HuH-7 (cell line): ENCODE results near the gene LHCGR.

Source experiments
- DNase-seq: peaks from one replicate; pipeline ENCODE4 v3.0.0; 2011; ENCODE audit warnings: low spot score

Gene LHCGR

DNA sequence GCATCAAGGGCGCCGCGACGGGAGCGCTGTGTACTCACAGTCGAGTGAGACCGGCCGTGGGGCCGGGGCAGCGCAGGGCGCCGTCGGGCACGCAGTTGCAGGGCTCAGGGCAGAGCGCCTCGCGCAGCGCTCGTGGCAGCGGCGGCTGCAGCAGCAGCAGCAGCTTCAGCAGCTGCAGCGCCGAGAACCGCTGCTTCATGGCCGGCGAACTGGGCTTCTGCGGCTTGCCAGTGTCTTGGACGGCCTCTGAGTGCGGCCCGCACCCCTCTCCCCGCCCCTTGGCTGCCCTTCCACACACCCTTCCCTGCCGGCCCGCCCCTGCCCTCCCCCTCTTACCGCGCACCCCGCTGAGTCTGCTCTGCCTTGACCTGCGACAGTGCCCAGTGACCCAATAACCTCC, at the start of gene LHCGR:
TSS of gene LHCGR (minus strand) at position 252 of the 400 bp plus-strand sequence. CDS start at position 199, 53 bp downstream.
- DNase-seq: no peak

DNA sequence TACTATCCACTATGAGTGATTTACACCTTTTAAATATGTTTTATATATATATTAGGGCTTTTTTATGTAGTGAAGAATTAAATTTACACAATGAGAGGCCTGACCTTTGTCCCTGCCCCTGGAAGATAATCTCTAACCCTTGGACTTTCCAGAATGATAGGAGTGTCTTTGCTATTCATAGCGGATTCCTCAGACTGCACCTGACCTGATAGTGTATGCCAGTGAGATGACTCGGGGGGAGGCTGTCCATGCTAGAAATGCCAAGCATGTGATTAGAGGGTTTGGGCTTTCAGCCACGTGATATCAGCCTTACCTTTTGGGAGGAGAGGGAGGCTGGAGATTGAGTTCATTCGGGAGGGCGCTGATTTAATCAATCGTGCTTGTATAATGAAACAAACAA, 44.1 kb upstream of the LHCGR start:
- DNase-seq: no peak

DNA sequence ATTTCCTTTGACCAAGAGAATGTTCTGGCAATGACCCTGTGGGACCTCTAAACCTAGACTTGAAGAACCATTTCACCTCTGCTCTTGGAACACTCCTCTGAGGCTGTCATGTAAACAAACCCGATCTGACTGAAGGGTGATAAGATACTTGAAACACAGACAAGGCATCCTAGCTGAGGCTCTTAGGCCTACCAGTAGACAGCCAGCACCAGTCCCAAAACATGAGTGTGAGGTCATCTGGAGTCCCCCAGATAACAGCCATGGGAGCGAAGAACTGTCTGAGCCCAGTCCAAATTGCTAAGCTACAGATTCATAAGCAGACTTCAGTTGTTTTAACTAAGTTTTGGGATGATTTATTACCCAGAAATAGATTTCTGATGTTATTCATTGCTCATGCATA, 39.5 kb upstream of the LHCGR start:
- DNase-seq: no peak

DNA sequence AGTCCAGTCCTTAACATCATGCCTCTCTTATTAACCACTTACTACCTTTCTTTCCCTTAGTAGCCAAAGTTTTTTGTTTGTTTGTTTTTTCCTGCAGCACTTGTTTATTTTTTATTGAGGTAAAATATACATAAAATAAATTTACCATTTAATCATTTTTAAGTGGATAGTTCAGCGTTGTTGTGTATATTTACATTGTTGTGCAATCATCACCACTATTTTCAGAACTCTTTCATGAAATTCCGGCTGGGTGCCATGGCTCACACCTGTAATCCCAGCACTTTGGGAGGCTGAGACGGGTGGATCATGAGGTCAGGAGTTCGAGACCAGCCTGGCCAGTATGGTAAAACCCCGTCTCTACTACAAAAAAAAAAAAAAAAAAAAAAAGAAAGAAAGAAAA, 38.1 kb upstream of the LHCGR start:
- no peak for DNase-seq

DNA sequence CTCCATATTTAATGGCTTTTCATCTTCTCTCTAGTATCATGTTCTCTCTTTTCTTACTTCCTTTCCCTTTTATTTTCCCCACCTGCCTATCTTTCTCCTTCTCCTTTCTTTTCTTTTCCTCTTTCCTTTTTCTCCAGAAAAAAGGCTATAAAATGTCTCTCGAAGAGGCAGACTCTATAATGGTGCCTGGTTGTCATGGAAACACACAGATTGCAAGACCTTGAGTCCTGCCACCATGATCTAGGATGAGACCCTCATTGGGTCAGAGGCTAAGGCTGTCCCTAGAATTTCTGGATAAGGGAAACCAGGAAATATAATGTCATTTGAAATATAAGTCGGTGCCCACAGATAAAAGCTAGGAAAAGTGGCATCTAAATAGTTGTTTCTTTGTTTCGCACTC, 36.5 kb upstream of the LHCGR start:
- DNase-seq: no peak

DNA sequence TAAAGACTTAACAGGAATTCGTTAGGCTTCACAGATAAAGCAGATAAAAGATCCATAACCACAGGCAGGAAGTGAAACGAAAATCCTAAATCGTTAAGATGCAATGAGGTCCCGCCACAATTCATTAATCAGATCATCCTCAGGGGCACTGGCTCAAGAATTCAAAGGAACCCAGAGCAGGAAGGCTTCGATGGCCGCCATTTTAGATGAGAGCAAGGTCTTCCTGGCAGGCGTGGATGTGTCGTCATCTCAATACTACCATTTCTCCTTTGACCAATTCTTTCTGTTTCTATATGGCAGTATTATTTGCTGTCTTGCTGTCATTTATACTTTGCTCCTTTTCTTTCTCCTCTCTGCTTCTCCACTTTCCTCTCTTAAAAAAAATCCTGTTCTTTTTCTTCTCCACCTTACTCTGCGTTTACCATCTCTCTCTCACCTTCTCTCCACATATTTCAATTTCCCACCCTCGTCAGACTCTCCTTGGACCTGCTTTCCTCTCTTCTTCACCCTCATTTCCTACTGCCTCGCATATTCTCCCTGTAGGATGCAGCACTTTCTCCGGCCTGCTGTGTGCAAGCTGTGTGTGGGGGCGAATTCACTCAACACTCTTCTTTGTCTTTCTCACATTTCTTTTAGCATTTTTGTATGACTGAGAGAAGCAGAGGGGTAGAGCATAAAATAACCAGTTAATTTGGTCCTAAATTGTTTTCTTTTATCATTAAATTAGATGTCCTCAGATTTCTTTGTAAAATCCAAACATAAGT, 35.1 kb upstream of the LHCGR start:
- no peak for DNase-seq

DNA sequence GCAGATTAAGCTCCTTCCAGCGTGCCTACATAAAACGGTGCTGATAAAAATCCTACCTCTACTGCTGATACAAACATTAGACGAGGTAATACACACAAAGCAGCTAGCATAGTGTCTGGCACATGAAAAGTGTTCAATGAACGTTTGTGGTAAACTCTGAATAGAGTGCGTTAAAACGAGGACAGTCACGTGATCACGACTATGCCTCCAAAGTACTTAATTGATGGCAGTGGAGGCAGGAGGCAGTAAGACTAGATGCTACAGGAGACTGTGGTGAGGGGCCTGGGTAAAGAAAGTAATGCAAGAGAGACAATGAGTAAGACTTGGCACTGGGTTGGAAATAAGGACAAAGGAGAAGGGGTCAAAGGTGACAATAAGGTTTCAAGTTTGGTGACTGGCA, 32.1 kb upstream of the LHCGR start:
- DNase-seq: no peak

DNA sequence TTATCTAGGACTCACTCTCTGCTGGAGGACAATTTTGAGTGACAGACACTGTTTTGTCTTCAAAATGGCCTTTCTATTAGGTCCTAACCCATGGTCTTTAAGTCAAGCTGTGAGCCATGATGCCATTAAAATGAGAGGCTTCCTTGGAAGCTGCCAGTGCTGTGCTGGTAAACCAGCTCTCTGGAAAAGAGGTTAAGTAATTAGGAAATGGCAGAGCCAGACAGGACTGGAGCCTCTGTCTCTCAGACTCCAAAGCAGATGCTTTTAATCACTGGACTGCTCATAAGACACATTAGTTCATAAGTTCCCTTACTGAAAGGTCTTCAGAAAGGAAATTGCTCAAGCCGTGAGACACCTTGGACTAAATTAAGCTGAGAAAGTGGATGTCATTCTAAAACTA, 25.8 kb upstream of the LHCGR start:
- no peak for DNase-seq

DNA sequence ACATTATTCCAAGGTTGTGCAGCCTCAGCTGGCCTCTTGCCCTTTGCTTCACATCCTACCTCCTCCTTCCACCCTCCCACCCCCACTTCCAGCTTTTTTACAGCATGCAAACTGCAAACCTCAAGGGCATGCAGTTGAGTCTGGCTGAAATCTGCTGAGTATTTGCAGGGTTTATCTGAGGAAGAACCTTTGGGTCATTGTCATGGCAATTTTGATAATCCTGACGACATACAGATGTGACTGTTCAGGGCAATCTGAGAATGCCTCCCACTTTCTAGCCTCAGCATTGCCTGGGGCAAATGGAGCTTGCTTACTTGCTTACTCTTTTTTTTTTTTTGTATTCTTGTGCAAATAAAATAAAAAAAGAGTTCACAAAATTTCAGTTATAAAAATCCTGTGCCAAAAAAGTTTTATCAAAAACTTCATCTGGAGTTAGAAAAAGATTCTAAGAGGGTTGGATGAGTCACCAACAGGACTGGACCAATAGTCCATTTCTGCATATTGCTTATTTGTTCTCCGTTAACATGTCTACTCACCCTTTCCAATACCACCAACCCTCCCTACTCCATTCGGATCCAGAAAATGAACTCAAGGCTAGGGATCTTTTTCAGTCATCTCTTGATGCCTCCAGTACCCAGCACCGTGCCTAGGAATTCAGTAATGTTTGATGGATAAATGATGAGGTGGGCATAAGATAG, 23.6 kb upstream of the LHCGR start:
- no peak for DNase-seq

DNA sequence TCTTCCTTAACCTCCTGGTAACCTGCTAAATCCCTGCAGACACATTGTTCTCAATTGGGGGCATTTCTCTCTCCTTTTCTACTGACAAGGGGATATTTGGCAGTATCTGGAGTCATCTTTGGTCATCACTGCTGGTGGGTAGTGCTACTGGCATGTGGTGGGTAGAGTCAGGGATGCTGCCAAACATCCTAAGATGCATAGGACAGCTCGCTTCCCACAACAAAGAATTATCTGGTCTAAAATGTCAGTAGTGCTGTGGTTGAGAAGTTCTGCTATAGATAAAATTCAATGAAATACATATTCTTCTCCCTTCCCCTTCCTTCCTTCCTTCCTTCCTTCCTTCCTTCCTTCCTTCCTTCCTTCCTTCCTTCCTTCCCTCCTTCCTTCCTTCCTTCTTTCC, 18.7 kb upstream of the LHCGR start:
- DNase-seq: no peak

DNA sequence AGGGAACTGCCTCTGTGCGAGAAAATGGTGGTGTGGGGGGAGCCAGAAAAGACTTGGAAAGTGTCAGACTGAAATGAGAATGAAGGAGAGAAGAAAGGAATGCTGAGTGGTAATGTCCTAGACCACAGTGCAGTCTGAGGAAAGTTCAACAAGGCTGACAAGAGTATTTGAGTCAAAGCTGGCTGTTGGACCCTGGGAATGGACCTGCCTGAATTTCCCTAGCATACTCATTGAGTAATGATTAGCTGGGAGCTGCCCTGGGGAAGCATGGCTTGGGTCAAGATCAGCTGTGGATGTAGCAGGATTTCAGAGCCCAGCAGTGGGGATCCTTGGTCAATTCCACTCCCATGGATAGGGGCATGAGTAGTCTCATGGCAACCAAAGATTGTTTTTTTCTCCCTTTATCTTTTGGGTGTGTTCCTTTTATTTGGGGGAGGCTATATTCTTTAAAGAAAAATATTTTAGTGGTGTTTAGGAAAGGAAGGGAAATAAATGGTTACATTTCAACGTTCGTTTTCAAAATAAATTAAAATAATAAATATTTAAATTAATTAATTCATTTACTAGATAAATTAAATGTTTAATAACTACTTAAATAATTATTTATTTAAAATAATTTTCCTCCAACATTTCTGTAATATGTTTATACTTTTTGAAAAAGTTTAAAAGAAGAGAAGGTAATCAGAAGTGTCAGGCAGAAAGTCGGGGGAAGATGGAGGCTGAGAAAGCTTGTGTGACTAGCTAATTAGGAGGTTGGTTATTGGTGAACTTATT, 15.9 kb upstream of the LHCGR start:
- DNase-seq: no peak

DNA sequence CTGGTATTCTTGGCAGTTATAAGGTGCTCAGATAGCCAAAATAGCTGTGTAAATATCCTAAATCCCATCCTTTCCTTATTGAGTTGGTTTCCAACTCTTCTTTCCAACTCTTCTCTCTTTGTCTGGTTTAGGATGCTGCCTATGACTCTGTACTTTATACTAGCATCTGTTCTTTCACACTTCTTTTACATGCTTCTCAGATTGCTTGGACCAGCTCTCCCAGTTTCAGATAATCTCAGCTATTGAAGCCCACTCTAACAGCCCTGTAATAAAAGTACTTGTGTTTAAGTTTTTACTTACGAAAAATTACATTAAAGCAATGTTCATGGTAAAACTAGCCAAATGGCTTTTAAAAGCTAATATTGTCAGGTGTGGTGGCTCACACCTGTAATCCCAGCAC, 14.7 kb upstream of the LHCGR start:
- no peak for DNase-seq

DNA sequence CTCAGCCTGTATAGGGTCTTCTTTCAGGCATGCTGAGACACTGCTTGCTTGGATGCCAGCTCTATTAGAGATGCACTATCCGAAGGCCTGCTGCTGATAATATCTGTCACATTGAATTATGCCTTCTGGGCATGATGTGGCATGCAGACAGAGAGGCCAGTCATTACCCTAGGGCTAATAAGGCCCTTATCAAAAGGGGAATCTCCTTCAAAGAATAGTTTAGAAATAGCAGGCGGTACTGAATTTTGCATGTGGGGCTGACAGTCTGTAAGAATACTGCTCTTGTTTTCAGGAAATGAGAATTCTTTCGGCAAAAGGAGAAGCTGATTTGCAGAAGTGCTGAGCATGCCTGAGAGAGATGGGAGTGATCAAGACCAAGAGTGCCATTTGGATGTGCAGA, 13.1 kb upstream of the LHCGR start:
- DNase-seq: no peak

DNA sequence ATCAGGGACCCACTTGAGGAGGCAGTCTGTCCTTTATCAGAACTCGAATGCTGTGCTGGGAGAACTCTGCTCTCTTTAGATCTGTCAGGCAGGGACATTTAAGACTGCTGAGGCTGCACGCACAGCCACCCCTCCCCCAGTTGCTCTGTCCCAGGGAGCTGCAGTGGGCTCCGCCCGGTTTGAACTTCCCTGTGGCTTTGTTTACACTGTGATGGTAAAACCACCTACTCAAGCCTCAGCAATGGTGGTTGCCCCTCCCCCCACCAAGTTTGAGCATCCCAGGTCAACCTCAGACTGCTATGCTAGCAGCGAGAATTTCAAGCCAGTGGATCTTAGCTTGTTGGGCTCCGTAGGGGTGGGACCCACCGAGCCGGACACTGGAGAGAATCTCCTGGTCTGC, 11.8 kb upstream of the LHCGR start:
- no peak for DNase-seq

DNA sequence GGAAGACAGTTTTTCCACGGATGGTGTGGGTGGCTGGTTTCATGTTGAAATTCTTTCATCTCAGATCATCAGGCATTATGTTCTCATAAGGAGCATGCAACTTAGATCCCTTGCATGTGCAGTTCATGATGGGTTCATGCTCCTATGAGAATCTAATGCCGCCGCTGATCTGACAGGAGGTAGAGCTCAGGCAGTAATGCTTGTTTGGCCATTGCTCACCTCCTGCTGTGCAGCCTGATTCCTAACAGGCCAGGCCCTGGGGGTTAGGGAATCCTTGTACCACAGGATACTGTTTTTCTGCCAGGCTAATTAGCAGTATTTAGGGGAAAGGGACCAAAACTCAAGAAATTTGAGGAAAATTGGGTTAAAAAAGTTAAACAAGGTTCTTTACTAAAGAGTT, 5.3 kb upstream of the LHCGR start:
- DNase-seq: no peak

DNA sequence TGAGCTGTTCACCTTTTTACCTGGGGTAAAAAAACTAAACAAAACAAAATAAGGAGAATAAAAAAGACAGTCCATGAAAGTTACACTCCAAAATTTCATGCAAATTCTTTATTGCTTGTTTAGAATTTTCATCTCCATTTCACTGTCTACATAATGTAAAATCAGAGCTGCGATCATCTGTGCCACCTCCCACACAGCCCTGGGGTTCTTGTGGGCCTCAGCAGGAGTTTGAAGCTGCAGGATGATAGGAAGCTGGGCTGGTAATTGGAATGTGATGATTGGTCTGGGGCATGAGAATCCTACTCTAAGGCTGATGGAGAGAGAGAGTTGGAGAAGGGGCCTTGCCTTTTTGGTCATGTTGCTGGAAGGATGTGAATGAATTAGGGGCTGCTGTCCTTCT, 4.2 kb upstream of the LHCGR start:
- DNase-seq: no peak

DNA sequence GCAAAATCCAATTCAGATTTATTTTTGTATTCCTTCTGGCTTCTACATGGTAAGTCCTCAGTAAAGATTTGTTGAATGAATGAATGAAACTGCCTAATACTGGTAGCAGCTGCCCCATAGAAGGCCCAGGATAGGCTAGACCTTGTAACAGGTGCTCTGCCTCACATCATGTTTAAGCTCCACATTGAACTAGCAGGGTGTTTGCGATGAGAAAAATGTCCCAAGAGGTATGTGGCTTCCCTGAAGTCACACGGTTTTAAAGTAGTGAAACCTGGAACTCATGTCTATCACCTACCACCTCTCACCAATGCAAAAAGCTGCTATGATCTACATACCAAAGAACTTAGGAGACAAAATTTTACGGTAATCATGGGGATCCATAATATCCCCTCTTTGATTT, 765 bp upstream of the LHCGR start:
- no peak for DNase-seq

DNA sequence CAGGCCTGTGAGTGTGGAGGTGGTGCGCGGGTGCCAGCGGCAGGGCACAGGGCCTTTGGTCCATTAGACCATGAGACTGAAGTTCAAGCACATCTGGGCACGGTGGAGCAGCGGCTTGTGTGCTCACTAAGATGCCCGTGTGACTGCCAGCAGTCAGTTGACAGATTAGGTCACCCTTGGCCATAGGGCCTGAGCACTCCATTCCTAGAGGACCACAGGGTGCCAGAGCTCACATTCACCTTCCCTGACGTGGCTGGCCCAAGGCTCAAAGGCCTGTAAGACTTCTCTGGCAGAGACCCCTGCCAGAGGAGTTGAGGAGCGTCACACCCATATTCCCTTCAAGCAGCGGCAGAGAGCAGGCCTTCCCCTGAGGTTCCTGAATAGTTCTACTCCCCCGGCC, 650 bp downstream of the LHCGR start:
- DNase-seq: no peak

DNA sequence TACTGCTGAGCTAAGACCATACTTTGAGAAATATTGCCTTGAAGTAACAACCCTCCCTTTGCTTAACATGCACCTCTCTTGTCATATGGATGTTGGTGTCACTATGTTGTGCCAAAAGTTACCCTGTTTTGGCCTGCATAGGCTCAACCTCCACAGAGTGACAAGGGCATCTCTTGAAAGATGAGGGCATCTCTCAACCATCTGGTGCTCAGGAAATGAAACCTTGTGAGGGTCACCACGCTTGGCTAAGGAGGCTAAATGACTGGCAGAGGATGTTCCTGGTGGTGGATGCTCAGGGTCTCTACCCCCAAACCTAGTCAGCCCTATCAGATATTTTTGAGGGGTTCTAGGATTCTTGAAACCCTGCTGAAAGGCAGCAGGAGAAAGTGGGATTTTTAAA, 2.3 kb downstream of the LHCGR start:
- DNase-seq: no peak

DNA sequence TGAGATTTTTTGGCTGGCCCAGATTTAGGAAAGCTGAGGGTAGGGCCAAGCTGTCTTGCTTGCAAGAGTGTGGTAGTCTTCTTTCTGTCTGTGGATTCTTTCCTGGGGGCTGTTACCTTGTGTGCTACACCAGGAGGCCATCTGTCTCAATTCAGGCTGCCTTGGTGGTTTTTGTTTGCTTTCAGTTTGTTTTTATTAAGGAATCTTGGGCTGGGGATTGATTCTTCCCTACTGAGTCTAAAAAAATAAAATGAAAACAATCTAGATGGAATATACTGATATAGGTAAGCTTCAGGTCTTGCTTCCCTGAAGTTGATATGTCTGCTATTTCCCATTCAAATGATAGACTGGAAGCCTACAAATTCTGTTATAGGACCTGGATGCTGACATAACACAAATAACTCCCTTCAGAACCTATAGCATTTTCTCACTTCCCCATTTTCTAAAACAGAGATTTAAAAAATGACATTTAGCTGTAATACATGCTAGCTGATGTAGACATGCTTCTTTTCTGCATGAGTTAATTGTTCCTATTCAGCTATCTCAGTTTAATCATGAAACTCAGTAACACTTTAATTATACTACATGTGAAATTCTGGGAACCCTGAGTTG, 5.3 kb downstream of the LHCGR start:
- no peak for DNase-seq

DNA sequence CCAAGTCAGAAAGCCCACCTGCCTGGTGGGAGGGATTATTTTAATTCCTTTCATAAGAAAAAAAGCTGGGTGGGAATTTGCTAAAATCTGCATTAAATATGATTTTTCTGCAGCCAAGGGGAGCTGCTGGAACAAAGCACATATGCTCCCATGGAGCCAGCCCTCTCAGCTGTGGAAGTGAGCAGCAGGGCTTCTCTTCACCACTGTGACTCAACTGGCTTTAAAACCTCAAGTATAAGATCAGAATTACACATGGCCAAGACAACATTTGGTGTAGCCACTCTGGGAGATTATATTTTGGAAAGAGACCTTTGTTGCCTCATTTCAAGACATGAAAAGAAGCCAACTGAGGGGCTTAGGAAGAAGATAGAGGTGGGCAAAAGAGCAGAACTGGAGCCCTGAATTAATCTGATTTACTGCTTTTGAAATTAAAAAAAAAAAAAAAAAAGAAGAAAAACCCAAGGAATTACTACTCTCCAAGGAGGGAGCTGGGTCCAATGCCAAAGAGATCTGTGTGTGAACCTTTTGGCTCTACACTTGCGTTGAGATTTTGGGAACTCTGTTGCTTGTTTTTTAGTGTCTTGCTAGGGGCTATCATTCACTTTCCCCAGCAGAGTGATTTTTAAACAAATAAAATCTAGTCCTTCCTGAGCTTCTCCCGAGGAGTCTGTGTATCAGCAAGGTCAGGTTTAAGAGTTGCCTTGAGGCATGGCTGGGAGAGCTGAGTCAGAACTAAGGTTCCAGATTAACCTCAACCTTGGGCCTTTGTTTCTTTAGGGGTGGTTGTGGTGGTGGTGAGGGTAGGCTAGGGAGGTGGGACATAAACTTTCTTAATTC, 6.0 kb downstream of the LHCGR start:
- DNase-seq: no peak

DNA sequence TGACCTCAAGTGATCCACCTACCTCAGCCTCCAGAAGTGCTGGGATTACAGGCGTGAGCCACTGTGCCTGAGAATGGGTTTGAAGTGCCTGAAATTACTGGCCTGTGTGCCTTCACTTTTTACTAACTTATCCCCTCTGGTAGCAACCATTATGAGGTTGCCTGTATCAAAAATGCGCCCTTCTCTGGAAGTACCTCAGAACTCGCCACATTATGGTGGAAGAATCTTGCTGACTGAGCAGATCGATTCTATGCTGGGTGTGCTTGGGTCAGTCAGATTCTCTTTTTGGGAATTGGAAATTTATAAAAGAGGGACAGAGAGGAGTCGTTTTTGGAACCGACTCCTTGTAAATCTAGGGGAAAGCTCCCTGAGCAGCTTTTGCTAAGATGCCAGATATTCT, 8.2 kb downstream of the LHCGR start:
- no peak for DNase-seq
